ENCODE results near the gene METTL14. TPM values are rescaled to one million over a fixed set of nuclear protein-coding genes. Genes with fewer than 3 reads are reported as not detected.
"Not testable (repeated sequence)": the region's sequence is repeated elsewhere in the genome, so short reads cannot be mapped to it uniquely, and the experiment has no call there.

METTL14 gene
- total RNA-seq, result 10 to 100 TPM; 33.0 to 34.1 TPM

- Histone ChIP-seq H3K4me3 (peak within 1 kb of the TSS; percentile 70), H3K9ac (ENCODE audit: low read depth in 2 of 2, low read length in 2 of 2) (peak within 1 kb of the TSS; percentile 82 to 86), H3K27ac (peak within 1 kb of the TSS; percentile 88), H3K27me3 (no peaks in the 10 kb centered on the region), H3K36me3 (peaks cover 17% of the 10 kb centered on the region), H3K9me3 (no peaks in the 10 kb centered on the region), H3K4me1 (no peaks in the 10 kb centered on the region)
- intact Hi-C loops (cut with DNase I), result no loop called here
- TF ChIP-seq CTCF (IDR thresholded peaks at IDR 0.05), result peak; percentile 13
- peak; percentile 96 for DNase-seq
These were observed at the start of gene METTL14 for GRCh38 chr4:118684873-118685811. TSS of gene METTL14 (plus strand) at chr4:118685392. CDS start at chr4:118685535, 143 bp downstream.

GRCh38 chr4:118636126-118636525 is 49.1 kb upstream of the METTL14 start:
- H3K4me1 ChIP-seq; DNase-seq; H3K27me3 ChIP-seq; H3K36me3 ChIP-seq; H3K9me3 ChIP-seq; intact Hi-C loops (cut with DNase I); H3K27ac ChIP-seq; H3K9ac ChIP-seq (ENCODE audit: low read depth in 2 of 2, low read length in 2 of 2); H3K4me3 ChIP-seq: not testable (repeated sequence)

GRCh38 chr4:118664665-118665064 is 20.5 kb upstream of the METTL14 start:
- H3K4me3 ChIP-seq; H3K27me3 ChIP-seq; H3K9me3 ChIP-seq; H3K4me1 ChIP-seq; intact Hi-C loops (cut with DNase I); H3K9ac ChIP-seq (ENCODE audit: low read depth in 2 of 2, low read length in 2 of 2); H3K36me3 ChIP-seq; H3K27ac ChIP-seq: not testable (repeated sequence)
- TF ChIP-seq CTCF (IDR thresholded peaks at IDR 0.05), result peak; percentile 21
- peak; percentile 50 for DNase-seq

GRCh38 chr4:118669220-118669619 is 16.0 kb upstream of the METTL14 start:
- peak; percentile 61 for DNase-seq
- H3K9me3 ChIP-seq; H3K36me3 ChIP-seq; H3K4me3 ChIP-seq; intact Hi-C loops (cut with DNase I); H3K27ac ChIP-seq; H3K27me3 ChIP-seq; H3K9ac ChIP-seq (ENCODE audit: low read depth in 2 of 2, low read length in 2 of 2); H3K4me1 ChIP-seq: not testable (repeated sequence)

GRCh38 chr4:118670968-118671367 is 14.2 kb upstream of the METTL14 start:
- H3K4me1 ChIP-seq; H3K4me3 ChIP-seq; H3K27ac ChIP-seq; intact Hi-C loops (cut with DNase I); H3K9me3 ChIP-seq; DNase-seq; H3K27me3 ChIP-seq; H3K9ac ChIP-seq (ENCODE audit: low read depth in 2 of 2, low read length in 2 of 2); H3K36me3 ChIP-seq: not testable (repeated sequence)

- intact Hi-C loops (cut with DNase I), result no loop called here
- Histone ChIP-seq H3K9ac (ENCODE audit: low read depth in 2 of 2, low read length in 2 of 2) (no peak overlapping the region), H3K9me3 (no peaks in the 10 kb centered on the region), H3K36me3 (no peaks in the 10 kb centered on the region), H3K4me1 (no peaks in the 10 kb centered on the region), H3K4me3 (no peak overlapping the region), H3K27ac (no peak overlapping the region), H3K27me3 (no peaks in the 10 kb centered on the region)
- no peak for DNase-seq
- TF ChIP-seq CTCF (IDR thresholded peaks at IDR 0.05), result no peak
These were observed 9.1 kb upstream of the METTL14 start for GRCh38 chr4:118676128-118676527.

- DNase-seq, result no peak
- intact Hi-C loops (cut with DNase I), result no loop called here
These were observed 4.4 kb upstream of the METTL14 start for GRCh38 chr4:118680808-118681207.

More at GRCh38 chr4:118680808-118681207, 4.4 kb upstream of the METTL14 start:
- H3K4me1 ChIP-seq, result no peaks in the 10 kb centered on the region
- H3K9me3 ChIP-seq, result no peaks in the 10 kb centered on the region
- H3K4me3 ChIP-seq, result no peak overlapping the region
- no peak for TF ChIP-seq CTCF (IDR thresholded peaks at IDR 0.05)
- no peaks in the 10 kb centered on the region for H3K27me3 ChIP-seq
- no peaks in the 10 kb centered on the region for H3K36me3 ChIP-seq
- H3K9ac ChIP-seq (ENCODE audit: low read depth in 2 of 2, low read length in 2 of 2), result no peak overlapping the region
- H3K27ac ChIP-seq, result no peak overlapping the region

Measured in colonic mucosa (tissue), 4 donors.